Mesenchymal stem cell (in vitro differentiated cells and primary cell): ENCODE data around the gene HMX1.

Experiments
- DNase-seq: peaks from one replicate; pipeline ENCODE4 v3.0.0-alpha.2; 2013
- H2AFZ ChIP-seq: one replicate; pipeline ENCODE4 v1.6.1; 2013; ENCODE audit warnings: low read depth, mild to moderate bottlenecking, control low read depth, inconsistent platforms, low read length, moderate library complexity
- H2AK5ac ChIP-seq: 2 replicates; pipeline ENCODE4 v1.6.1; 2013; ENCODE audit warnings: low read length, moderate library complexity, mild to moderate bottlenecking, inconsistent platforms; ENCODE audit not compliant: severe bottlenecking
- H2BK120ac ChIP-seq: one replicate; pipeline ENCODE4 v1.6.1; 2013; ENCODE audit warnings: low read depth, mild to moderate bottlenecking, inconsistent platforms, low read length, moderate library complexity
- H2BK12ac ChIP-seq, 2 experiments: one replicate each; pipeline ENCODE4 v1.6.1; 2013; ENCODE audit warnings: inconsistent platforms in 2 of 2, low read length in 2 of 2, mild to moderate bottlenecking in 2 of 2, moderate library complexity in 2 of 2, control low read depth in 1 of 2
- H2BK15ac ChIP-seq: one replicate; pipeline ENCODE4 v1.6.1; 2013; ENCODE audit warnings: mild to moderate bottlenecking, low read depth, inconsistent platforms; ENCODE audit not compliant: poor library complexity, severe bottlenecking
- H2BK5ac ChIP-seq: 2 replicates; pipeline ENCODE4 v1.6.1; 2013; ENCODE audit warnings: low read depth, mild to moderate bottlenecking, low read length, control low read depth, inconsistent platforms; ENCODE audit not compliant: poor library complexity, severe bottlenecking
- H3K14ac ChIP-seq, 2 experiments: one replicate each; pipeline ENCODE4 v1.6.1; 2013; ENCODE audit warnings: inconsistent platforms in 2 of 2, low read length in 2 of 2, control low read depth in 1 of 2, mild to moderate bottlenecking in 1 of 2, moderate library complexity in 1 of 2
- H3K18ac ChIP-seq, 2 experiments: one replicate each; pipeline ENCODE4 v1.6.1; 2013; ENCODE audit warnings: inconsistent platforms in 2 of 2, low read length in 2 of 2, control low read depth in 1 of 2, low read depth in 1 of 2, mild to moderate bottlenecking in 1 of 2
- H3K23ac ChIP-seq, 2 experiments: one replicate each; pipeline ENCODE4 v1.6.1; 2013; ENCODE audit warnings: inconsistent platforms in 2 of 2, low read length in 2 of 2, mild to moderate bottlenecking in 2 of 2, moderate library complexity in 2 of 2, control low read depth in 1 of 2
- H3K27ac ChIP-seq: 2 replicates; pipeline ENCODE4 v1.5.1; 2013; ENCODE audit warnings: mild to moderate bottlenecking, moderate library complexity, low read length, control low read depth, inconsistent platforms; ENCODE audit not compliant: poor library complexity, severe bottlenecking
- H3K27me3 ChIP-seq, 2 experiments: 2 replicates each; pipeline versions ENCODE4 v1.6.1 to v1.7.0; 2013; ENCODE audit warnings: low read length in 2 of 2, mild to moderate bottlenecking in 2 of 2, moderate library complexity in 2 of 2, control low read depth in 1 of 2, inconsistent platforms in 1 of 2; ENCODE audit not compliant: control insufficient read depth in 1 of 2, insufficient read depth in 1 of 2
- H3K36me3 ChIP-seq, 2 experiments: 2 replicates each; pipeline versions ENCODE4 v1.6.1 to v1.7.0; 2013; ENCODE audit warnings: low read length in 2 of 2, control low read depth in 1 of 2, inconsistent platforms in 1 of 2, low read depth in 1 of 2, mild to moderate bottlenecking in 1 of 2; ENCODE audit not compliant: insufficient read depth in 2 of 2, control insufficient read depth in 1 of 2
- H3K4ac ChIP-seq, 2 experiments: one replicate each; pipeline ENCODE4 v1.6.1; 2013; ENCODE audit warnings: inconsistent platforms in 2 of 2, low read length in 2 of 2, mild to moderate bottlenecking in 2 of 2, moderate library complexity in 2 of 2, control low read depth in 1 of 2, low read depth in 1 of 2
- H3K4me1 ChIP-seq: 2 replicates; pipeline ENCODE4 v1.6.1; 2013; ENCODE audit warnings: low read depth, low read length, control low read depth; ENCODE audit not compliant: control insufficient read depth, insufficient read depth
- H3K4me2 ChIP-seq: 2 replicates; pipeline ENCODE4 v1.6.1; 2013; ENCODE audit warnings: low read length, mild to moderate bottlenecking, inconsistent platforms; ENCODE audit not compliant: poor library complexity, severe bottlenecking
- H3K4me3 ChIP-seq, 2 experiments: 2 replicates each; pipeline versions ENCODE4 v1.5.1 to v1.7.0; 2013; ENCODE audit warnings: low read length in 2 of 2, mild to moderate bottlenecking in 2 of 2, control low read depth in 1 of 2, low read depth in 1 of 2; ENCODE audit not compliant: insufficient read depth in 1 of 2
- H3K79me1 ChIP-seq: replicated peaks from 2 replicates; pipeline ENCODE4 v1.6.1; 2013; ENCODE audit warnings: mild to moderate bottlenecking, control low read depth, low read length, inconsistent platforms; ENCODE audit not compliant: poor library complexity, severe bottlenecking
- H3K9ac ChIP-seq: 2 replicates; pipeline ENCODE4 v1.7.0; 2013; ENCODE audit warnings: mild to moderate bottlenecking, low read length, moderate library complexity
- H3K9me3 ChIP-seq: 2 replicates; pipeline ENCODE4 v1.7.0; 2013; ENCODE audit warnings: mild to moderate bottlenecking, low read length; ENCODE audit not compliant: control insufficient read depth
- H4K8ac ChIP-seq: one replicate; pipeline ENCODE4 v1.6.1; 2013; ENCODE audit warnings: inconsistent platforms, mild to moderate bottlenecking, low read length, moderate library complexity
- H4K91ac ChIP-seq: one replicate; pipeline ENCODE4 v1.6.1; 2013; ENCODE audit warnings: mild to moderate bottlenecking, low read length, inconsistent platforms
- WGBS: methylation state at CpG from one replicate; pipeline ENCODE4 v1.1.7; 2013; ENCODE audit warnings: mixed read lengths; 5-methylcytosine and 5-hydroxymethylcytosine counted together

The HMX1 gene

GRCh38 chr4:8874896-8875680 is 3.4 kb upstream of the HMX1 start:
- no peak for DNase-seq
- Histone ChIP-seq H3K9ac (no peak overlapping the region), H3K4ac (no peak overlapping the region), H4K8ac (no peak overlapping the region), H2BK5ac (no peak overlapping the region), H3K14ac (no peak overlapping the region), H2AFZ (no peak overlapping the region), H3K4me3 (no peak overlapping the region), H2BK15ac (no peak overlapping the region), H2AK5ac (no peak overlapping the region), H3K4me1 (no peaks in the 10 kb centered on the region), H3K79me1 (no peaks in the 10 kb centered on the region), H3K27ac (no peak overlapping the region), H3K18ac (no peak overlapping the region), H2BK12ac (no peak overlapping the region), H2BK120ac (no peak overlapping the region), H4K91ac (no peak overlapping the region), H3K27me3 (peaks cover 0 to 88% of the 10 kb centered on the region in 2 experiments), H3K23ac (no peak overlapping the region), H3K36me3 (no peaks in the 10 kb centered on the region), H3K9me3 (no peaks in the 10 kb centered on the region), H3K4me2 (no peak overlapping the region)
- WGBS = 78% methylated on average over 17 of the region's 19 CpGs

GRCh38 chr4:8874003-8874895 is 2.6 kb upstream of the HMX1 start:
- no peak overlapping the region for H2BK5ac ChIP-seq
- H3K9me3 ChIP-seq = no peaks in the 10 kb centered on the region
- H3K27ac ChIP-seq = no peak overlapping the region
- no peak for DNase-seq
- no peak overlapping the region for H2BK120ac ChIP-seq
- H2BK12ac ChIP-seq = no peak overlapping the region
- H3K9ac ChIP-seq = no peak overlapping the region
- no peak overlapping the region for H3K23ac ChIP-seq
- H3K4ac ChIP-seq = no peak overlapping the region
- H2BK15ac ChIP-seq = no peak overlapping the region
- H3K4me1 ChIP-seq = no peaks in the 10 kb centered on the region
- no peak overlapping the region for H2AFZ ChIP-seq
- peaks cover 0 to 90% of the 10 kb centered on the region in 2 experiments for H3K27me3 ChIP-seq
- no peak overlapping the region for H3K14ac ChIP-seq
- no peak overlapping the region for H4K91ac ChIP-seq
- 55% methylated on average over 71 of the region's 71 CpGs for WGBS
- H3K79me1 ChIP-seq = no peaks in the 10 kb centered on the region
- H2AK5ac ChIP-seq = no peak overlapping the region
- H3K4me3 ChIP-seq = no peak overlapping the region
- H3K36me3 ChIP-seq = no peaks in the 10 kb centered on the region
- no peak overlapping the region for H3K4me2 ChIP-seq
- H3K18ac ChIP-seq = no peak overlapping the region
- no peak overlapping the region for H4K8ac ChIP-seq

DNA sequence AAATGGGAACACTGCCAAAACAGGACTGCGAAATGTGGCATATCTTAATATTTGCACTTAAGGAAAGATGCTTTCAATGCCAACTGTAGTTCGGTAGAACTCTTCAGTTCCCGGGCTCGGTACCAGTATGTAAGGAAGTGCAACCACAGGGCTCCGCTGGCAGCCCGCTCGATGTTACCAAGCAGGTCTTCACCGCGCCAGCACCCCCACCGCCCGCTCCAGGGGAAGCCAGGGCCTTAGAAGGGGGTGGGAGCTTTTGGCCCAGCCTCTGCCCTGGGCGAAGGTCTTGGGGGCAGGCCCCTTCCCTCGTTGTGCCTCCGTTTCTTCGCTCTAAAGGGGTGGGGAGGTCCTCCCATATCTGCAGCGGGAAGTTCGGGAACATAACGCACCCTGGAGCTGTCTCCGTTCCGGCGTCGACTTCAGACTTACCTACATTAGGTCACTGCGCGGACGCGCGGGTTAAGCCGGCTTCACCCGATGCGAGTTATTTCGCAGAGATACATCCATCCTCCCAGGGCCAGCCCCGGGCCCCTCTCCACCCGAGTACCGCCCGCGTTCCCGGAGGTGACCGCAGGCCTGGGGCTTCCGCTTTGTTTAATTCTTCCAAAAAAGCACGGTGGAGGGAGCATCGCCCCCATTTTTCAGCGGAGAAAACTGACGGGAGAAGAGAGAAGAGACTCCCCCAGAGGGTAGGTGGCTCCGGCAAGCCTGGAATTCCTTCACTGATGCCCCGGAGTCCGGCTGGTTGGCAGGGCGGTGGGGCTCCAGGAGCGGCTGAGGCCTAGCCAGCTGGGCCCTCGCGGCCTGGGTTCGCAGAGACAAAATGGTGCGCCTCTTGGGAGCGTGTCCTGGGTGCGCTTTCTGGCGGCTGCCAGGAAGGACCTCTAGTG is 1.0 kb upstream of the HMX1 start:
- Histone ChIP-seq H3K4ac (no peak overlapping the region), H2AFZ (no peak overlapping the region), H3K79me1 (no peaks in the 10 kb centered on the region), H3K4me2 (no peak overlapping the region), H2BK120ac (no peak overlapping the region), H3K4me3 (no peak overlapping the region), H3K36me3 (no peaks in the 10 kb centered on the region), H3K27me3 (peaks cover 0 to 89% of the 10 kb centered on the region in 2 experiments), H3K14ac (no peak overlapping the region), H4K91ac (no peak overlapping the region), H3K4me1 (no peaks in the 10 kb centered on the region), H3K9me3 (no peaks in the 10 kb centered on the region), H2BK12ac (no peak overlapping the region), H4K8ac (no peak overlapping the region), H2BK5ac (no peak overlapping the region), H3K23ac (no peak overlapping the region), H3K18ac (no peak overlapping the region), H3K9ac (no peak overlapping the region), H3K27ac (no peak overlapping the region), H2BK15ac (no peak overlapping the region), H2AK5ac (no peak overlapping the region)
- 47% methylated on average over 55 of the region's 55 CpGs for WGBS
- DNase-seq = no peak
